ENCODE measurements around the gene HOXC6. TPM values are rescaled to one million over a fixed set of nuclear protein-coding genes. Genes with fewer than 3 reads are reported as not detected.

Gene HOXC6
- total and polyA plus RNA-seq, 9 of the 15 experiments (the other 6 are each of a cell fraction or from before 2014, with no cell fraction given): 0.06 to 4.0 (median 1.4) TPM

DNA sequence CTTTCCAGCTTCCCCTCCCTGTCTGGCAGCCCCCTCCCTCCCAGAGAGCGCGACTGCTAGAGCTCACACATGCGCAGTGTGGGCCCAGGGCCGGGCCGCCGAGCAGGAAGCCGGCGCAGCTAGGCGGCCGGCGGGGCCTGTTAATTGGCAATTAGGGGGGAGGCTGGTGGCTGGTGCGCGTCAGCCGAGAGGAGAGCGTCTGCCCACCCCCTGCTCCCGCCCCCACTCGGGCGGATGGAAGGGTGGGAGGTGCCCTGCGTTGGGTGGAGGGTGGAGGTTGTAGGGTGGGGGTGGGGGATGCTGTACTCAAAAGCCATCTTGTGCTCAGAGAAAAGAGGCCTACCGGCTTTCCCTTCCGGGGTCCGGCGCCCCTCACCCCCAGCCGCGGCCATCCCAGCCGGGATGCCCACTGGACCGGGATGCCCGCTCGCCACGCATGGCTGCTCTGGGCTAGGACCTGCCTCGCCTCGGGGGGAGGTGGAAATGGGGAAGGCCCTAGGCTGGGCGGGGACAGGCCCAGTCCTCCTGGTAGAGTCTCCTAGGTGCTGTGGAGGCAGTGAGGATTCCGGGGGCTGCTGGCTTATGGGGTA is 10.3 kb upstream of the HOXC6 start (continued):
- TF ChIP-seq, protein P1, sequence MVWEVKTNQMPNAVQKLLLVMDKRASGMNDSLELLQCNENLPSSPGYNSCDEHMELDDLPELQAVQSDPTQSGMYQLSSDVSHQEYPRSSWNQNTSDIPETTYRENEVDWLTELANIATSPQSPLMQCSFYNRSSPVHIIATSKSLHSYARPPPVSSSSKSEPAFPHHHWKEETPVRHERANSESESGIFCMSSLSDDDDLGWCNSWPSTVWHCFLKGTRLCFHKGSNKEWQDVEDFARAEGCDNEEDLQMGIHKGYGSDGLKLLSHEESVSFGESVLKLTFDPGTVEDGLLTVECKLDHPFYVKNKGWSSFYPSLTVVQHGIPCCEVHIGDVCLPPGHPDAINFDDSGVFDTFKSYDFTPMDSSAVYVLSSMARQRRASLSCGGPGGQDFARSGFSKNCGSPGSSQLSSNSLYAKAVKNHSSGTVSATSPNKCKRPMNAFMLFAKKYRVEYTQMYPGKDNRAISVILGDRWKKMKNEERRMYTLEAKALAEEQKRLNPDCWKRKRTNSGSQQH (CRISPR knock-in tag; IDR thresholded peaks at IDR 0.05): no peak
- TF ChIP-seq SMARCA4 (IDR thresholded peaks at IDR 0.05): no peak
- peak in 2 of 3 experiments; percentile 46 to 83 for TF ChIP-seq YY1 (IDR thresholded peaks at IDR 0.05; ENCODE audit: borderline replicate concordance in 1 of 3, control insufficient read depth in 1 of 3, extremely low read depth in 1 of 3, insufficient read depth in 3 of 3, insufficient read length in 1 of 3, insufficient replicate concordance in 2 of 3, low read depth in 1 of 3, low read length in 2 of 3)
- TF ChIP-seq, protein P2, sequence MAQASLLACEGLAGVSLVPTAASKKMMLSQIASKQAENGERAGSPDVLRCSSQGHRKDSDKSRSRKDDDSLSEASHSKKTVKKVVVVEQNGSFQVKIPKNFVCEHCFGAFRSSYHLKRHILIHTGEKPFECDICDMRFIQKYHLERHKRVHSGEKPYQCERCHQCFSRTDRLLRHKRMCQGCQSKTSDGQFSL (CRISPR knock-in tag; IDR thresholded peaks at IDR 0.05): peak; percentile 72
- TF ChIP-seq, protein P2 (tag; IDR thresholded peaks at IDR 0.05): peak in 1 of 2 experiments; percentile 82; a peak in 1 of 4 replicates
- no peak for TF ChIP-seq ZNF133 (CRISPR knock-in tag; IDR thresholded peaks at IDR 0.05)
- 0 out of 4 replicates have a peak, but pooled peaks of 1 of the 2 experiments have one; percentile 11 for TF ChIP-seq RCOR1 (IDR thresholded peaks at IDR 0.05; ENCODE audit: borderline replicate concordance in 1 of 2, low read depth in 2 of 2, low read length in 2 of 2)
- TF ChIP-seq, protein P3, sequence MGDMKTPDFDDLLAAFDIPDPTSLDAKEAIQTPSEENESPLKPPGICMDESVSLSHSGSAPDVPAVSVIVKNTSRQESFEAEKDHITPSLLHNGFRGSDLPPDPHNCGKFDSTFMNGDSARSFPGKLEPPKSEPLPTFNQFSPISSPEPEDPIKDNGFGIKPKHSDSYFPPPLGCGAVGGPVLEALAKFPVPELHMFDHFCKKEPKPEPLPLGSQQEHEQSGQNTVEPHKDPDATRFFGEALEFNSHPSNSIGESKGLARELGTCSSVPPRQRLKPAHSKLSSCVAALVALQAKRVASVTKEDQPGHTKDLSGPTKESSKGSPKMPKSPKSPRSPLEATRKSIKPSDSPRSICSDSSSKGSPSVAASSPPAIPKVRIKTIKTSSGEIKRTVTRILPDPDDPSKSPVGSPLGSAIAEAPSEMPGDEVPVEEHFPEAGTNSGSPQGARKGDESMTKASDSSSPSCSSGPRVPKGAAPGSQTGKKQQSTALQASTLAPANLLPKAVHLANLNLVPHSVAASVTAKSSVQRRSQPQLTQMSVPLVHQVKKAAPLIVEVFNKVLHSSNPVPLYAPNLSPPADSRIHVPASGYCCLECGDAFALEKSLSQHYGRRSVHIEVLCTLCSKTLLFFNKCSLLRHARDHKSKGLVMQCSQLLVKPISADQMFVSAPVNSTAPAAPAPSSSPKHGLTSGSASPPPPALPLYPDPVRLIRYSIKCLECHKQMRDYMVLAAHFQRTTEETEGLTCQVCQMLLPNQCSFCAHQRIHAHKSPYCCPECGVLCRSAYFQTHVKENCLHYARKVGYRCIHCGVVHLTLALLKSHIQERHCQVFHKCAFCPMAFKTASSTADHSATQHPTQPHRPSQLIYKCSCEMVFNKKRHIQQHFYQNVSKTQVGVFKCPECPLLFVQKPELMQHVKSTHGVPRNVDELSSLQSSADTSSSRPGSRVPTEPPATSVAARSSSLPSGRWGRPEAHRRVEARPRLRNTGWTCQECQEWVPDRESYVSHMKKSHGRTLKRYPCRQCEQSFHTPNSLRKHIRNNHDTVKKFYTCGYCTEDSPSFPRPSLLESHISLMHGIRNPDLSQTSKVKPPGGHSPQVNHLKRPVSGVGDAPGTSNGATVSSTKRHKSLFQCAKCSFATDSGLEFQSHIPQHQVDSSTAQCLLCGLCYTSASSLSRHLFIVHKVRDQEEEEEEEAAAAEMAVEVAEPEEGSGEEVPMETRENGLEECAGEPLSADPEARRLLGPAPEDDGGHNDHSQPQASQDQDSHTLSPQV (IDR thresholded peaks at IDR 0.05): peak; percentile 53
- no peak for TF ChIP-seq ZZZ3 (IDR thresholded peaks at IDR 0.05)
- no peak for TF ChIP-seq ZNF644 (tag; IDR thresholded peaks at IDR 0.05; ENCODE audit: low read depth)
- TF ChIP-seq FOXK1 (CRISPR knock-in tag; IDR thresholded peaks at IDR 0.05; ENCODE audit: borderline replicate concordance): 0 out of 2 replicates have a peak, but pooled peaks have one; percentile 19
- TF ChIP-seq GATAD2B (IDR thresholded peaks at IDR 0.05; ENCODE audit: borderline replicate concordance): no peak
- no peak for TF ChIP-seq POLR3G (IDR thresholded peaks at IDR 0.05; ENCODE audit: extremely low read depth, insufficient read length, insufficient replicate concordance)
- no peak for TF ChIP-seq MYNN (IDR thresholded peaks at IDR 0.05)
- TF ChIP-seq MYNN (CRISPR knock-in tag; IDR thresholded peaks at IDR 0.05): no peak
- TF ChIP-seq RBM22 (IDR thresholded peaks at IDR 0.05; ENCODE audit: low read depth, low read length, poor library complexity, severe bottlenecking): no peak
- TF ChIP-seq NFATC3 (IDR thresholded peaks at IDR 0.05): no peak
- no peak for TF ChIP-seq ARHGAP35 (IDR thresholded peaks at IDR 0.05; ENCODE audit: partially characterized antibody)
- TF ChIP-seq FOXJ2 (tag; IDR thresholded peaks at IDR 0.05): no peak
- no peak for TF ChIP-seq HMG20A (CRISPR knock-in tag; conservative IDR thresholded peaks at IDR 0.05)
- TF ChIP-seq MED1 (CRISPR knock-in tag; IDR thresholded peaks at IDR 0.05; ENCODE audit: borderline replicate concordance): no peak
- TF ChIP-seq SAFB (IDR thresholded peaks at IDR 0.05; ENCODE audit: borderline replicate concordance, low read depth, low read length): no peak
- no peak for TF ChIP-seq ZNF507 (tag; conservative IDR thresholded peaks at IDR 0.05)
